ENCODE data around the gene RPS21.

GRCh38 chr20:62437927-62438326 lies 51.0 kb downstream of the RPS21 start:
- TF ChIP-seq POLR2A (IDR thresholded peaks at IDR 0.05) (no peak), CTCF (IDR thresholded peaks at IDR 0.05) (no peak)

Data from lower leg skin (tissue), 3 donors.